Measurements from ENCODE around the gene BCR.

BCR gene

DNA sequence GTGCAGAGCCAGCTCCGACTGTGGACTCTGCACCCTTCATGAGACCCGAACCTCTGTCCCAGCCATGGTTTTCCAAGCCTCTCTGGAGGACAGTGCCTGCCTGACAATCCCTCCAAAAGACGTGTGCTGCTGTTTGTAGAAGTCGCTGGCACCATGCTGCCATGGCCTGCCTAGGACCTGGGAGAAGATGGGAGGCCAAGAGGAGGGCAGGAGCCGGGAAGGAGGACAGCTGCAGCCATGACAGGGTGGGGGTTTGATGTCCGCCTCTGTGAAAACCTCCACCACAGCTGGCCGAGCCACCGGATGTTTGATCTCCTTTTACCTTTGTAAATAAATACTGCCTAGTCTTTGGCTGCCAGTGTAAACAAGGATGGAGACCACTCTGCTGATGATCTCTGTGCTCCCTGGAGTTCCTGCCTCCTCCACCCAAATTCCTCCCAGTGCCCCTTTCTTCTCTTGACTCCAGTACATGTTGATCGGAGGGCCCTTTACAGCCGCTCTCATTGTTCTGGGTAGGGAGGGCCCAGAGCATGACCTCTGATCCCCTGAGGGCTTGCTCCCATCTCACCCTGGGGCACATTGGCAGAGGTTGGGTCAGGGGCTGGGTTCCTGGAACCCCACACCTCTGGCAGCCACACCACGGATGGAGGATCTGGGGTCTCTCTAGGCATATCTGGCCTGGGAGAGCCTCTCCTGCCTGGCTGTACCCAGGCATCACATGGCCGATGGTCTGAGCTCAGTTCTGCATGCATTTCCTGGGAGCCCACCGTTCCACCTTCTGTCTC, 66.9 kb downstream of the BCR start:
- no peak for DNase-seq

DNA sequence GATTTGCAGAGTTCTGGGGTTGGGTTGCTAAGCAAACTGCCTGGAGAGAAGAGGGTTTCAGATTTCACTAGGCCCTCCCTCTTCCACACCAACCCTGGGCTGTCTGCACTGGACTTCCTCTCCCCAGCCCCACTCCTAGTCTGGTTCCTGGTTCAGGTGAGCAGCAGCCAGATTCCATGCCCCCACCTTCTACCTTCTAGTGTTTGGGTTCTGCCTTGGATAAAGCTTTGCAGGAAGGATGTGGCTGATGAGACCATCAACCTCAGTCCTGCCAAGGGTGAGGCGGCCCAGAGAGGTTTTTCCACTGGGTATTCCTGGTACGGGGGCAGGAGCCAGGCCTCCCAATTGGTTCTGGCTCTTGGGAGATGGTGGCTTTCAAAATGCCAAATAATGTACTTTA, 68.3 kb downstream of the BCR start:
- no peak for DNase-seq

- DNase-seq, result no peak
These were observed 69.9 kb downstream of the BCR start for GRCh38 chr22:23250056-23250784.

DNA sequence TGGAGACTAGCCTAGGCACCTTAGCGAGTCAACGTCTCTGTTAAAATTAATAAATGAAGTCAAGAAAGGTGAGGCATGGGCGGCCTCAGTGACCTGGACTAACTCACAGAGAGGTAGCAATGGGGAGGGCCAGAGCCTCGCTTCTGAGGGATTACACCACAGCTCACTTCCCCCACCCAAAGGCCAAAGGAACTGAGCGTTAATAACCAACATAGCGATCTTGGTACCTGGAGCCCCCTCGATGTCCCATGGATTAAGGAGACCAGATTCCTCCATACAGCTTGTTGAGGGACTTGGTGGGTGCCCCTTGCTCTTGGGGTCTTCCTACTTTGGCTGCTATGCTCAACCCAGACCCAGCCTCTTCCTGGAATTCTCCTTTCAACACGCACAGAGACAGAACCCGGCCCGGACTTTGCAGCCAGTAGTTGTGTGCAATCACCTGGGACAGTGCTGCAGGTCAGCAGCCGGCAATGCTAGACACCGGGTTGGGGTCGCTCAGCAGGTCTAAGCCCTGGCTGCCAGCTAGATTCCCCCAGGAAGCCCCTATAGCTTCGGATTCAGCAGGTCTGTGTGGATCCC, 70.6 kb downstream of the BCR start:
- DNase-seq, result no peak

GRCh38 chr22:23251445-23252093, 71.3 kb downstream of the BCR start:
- no peak for DNase-seq

DNA sequence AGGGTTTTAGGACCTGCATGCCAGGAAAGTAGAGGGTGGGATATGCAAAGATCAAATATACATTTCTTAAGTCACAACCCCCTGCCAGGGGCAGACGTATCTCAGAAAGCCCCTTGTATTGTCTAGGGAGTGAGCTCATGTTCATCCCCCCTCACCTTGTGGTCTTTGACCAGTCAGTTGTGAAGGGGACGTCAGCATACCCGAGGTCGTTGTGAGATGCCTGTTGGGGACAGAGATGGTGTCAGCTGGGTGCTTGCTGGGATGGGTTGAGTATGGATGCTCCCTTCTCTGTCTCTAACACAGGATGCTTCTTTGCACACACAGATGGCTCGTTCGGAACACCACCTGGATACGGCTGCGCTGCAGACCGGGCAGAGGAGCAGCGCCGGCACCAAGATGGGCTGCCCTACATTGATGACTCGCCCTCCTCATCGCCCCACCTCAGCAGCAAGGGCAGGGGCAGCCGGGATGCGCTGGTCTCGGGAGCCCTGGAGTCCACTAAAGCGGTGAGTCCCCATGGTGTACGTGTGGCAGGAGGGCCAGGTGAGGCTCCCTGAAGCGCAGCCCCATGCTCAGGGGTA, 73.3 kb downstream of the BCR start:
- no peak for DNase-seq

GRCh38 chr22:23255506-23256170, 75.3 kb downstream of the BCR start:
- no peak for DNase-seq

DNA sequence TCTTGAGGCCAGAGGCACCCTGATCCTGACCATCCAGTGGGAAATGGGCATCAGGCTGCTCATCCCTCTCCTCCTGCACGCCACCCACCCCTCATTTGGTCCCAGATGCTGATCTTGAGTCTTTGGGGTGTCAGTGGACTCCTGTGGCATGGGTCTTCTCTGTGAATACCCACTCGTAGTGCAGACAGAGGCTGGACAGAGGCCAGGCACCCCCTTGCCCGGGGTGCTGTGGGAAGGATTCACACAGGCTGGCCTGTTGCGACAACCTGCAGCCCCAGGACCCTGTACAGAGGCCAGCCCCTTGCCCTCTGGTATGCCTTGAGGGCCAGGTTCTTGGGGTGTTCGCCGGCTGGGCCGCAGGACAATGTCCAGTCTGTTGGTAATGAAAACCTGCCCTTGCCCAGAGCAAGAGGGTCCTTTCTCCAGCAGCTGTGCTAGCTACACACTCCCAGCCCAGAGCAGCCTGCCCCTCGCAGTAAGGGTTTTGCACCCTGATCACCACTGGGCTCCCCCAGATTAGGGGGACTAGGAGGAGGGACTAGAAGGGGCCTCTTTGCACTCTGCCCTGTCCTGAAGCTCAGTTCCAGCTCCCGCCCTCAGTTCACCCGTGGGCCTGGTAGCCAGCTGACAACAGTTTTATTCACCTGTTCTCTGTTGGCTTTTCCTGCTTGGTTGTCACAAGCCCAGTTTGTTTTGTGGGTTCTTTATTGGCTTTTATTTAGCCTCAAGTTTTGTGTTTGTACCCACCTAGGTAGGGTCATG, 76.0 kb downstream of the BCR start:
- no peak for DNase-seq

DNA sequence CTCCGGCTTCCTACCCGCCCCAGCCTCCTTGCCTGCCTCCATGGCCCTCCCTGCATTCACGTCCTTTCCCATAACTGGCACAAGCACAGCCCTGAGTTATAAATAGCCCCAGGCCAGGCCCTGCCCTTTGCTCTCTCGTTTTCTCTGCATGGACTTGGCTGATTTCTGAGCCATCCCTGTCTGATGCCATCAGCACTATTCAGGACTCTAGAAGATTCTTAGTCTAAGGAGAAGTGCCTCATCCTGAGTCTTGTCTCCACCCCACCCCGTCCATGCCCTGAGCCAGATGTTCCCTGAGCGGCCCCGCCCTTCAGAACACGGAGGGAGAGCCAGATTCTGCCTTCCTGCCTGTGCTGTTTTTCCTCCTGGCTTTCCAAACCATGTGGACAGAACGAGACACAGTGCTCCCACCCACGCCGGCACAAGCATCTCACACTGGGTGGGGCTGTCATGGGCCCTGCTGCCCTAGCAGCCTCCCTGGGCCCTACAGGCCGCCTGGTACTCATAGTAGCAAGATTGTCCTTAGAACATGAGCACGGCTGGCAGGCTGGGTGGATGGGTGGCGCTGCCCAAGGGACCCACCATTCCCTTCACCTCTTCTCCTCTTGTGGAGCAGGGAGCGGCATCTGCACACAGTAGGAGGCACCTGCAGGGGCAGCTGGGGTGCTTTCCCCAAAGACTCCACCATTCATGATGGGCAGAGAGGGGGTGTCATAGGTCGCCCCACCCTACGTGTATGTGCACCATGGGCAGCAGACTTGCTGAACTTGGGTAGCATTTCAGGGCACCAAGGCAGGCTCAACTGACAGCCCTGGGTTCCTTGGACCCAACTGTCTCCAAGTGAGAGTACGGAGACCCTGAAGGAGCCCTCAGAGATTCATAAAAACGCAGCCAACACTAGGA, 76.9 kb downstream of the BCR start:
- no peak for DNase-seq

- no peak for DNase-seq
These were observed 77.8 kb downstream of the BCR start for GRCh38 chr22:23257889-23258825.

DNA sequence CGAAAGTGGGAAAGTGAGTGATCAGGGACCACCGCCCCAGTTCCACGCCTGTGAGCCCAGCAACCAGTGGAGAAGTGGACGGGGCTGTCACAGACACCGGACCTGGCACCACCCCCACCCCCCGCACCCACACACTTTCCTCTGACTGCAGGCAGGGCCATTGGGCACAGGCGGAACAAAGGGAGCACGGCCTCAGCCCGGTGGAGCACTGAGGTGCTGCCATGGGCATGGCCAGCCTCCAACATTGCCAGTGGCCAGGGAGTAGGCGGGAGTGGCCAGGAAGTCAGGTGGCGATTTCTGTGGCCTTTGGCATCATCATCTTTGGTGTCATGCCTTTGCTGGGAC, 78.5 kb downstream of the BCR start:
- DNase-seq, result no peak

DNA sequence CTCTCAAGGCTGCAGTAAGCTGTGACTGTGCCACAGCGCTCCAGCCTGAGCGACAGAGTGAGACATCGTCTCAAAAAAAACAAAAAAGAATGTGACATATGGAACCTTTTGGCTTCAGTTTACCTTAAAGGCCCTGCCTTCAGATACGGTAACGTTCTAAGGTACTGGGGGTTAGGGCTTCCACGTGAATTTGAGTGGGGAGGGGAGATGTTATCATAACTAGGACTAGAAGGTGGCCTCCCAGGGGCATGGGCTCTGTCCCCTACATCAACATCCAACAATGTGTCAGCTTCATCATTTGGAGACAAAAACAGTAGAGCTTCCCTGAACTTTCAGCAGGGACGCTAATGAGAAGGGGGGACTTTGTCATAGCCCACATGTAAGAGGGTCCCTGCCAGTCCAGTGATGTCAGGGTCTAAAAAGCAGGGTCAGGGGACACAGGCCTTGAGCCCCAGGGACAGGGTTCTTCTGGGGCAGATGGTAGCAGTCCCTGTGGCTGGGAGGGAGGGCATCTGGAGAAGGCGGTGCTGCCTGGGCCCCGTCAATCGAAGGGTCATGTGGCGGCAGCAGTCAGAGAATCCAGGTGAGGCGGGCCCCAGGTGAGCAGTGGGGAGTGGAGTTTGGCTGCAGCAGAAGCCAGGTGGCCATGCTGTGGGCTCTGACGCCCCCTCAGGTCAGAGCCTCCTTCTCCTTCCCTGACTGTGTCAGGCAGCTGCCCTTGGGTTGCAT, 79.8 kb downstream of the BCR start:
- no peak for DNase-seq

DNA sequence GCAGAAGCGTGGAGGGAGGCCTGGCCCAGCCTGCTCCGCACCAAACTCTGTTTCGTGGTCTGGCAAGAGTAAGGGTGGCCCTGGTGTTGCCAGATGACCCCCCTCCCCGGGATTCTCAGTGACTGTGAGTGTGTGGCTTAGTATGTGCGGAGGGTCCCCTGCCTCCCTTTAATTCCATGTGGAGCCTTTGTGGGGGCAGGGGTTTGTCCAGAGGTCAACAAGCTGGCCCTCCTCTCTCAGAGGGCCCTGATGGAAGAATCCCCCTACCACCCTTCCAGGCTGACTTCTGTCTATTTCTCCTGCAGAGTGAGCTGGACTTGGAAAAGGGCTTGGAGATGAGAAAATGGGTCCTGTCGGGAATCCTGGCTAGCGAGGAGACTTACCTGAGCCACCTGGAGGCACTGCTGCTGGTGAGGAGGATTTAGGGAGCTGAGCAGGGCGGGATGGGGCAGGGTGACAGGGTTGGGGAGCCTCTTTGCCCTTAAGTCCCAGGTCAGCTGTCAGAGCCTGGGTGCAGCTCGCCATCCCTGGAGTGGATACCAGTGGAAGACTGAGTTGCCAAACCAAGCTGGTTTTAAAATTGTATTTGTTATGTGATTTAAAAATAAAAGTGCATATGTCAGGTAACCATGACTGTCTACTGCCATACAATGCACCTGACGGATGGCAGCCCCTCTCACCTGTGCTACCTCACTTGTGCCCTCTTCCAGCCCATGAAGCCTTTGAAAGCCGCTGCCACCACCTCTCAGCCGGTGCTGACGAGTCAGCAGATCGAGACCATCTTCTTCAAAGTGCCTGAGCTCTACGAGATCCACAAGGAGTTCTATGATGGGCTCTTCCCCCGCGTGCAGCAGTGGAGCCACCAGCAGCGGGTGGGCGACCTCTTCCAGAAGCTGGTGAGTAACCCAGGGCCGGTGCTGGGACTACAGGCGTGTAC, 80.6 kb downstream of the BCR start:
- no peak for DNase-seq

DNA sequence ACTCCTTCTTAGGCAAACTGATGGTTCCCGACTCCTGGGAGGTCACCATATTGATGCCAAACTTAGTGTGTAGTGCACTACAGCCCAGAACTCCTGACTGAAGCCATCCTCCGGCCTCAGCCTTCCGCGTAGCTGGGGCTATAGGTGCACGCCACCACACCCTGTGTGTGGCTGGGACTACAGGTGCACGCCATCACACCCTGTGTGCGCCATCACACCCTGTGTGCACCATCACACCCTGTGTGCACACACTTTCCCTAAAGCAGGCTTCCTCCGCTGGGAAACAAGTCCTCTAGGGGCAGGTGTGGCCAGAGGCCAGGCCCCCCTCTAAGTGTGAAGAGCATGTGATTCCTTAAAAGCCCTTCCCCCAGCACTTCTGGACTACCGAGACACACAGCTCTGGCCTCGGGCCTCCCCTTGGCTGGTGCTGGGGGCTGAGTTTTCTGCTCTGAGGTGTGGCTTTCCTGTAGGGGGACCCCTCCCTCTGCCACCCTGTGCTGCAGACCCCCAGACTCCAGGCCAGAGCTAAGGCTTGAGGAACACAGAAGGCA, 81.7 kb downstream of the BCR start:
- DNase-seq, result no peak

- no peak for DNase-seq
These were observed 82.4 kb downstream of the BCR start for GRCh38 chr22:23262518-23263332.

All from NCI-H1694 (cell line).